SKM-1 treated with dmso at 0.1 percent for 144 hours (cell line): Measurements from ENCODE around the gene CCSER1.
"Not testable (repeated sequence)": the region's sequence is repeated elsewhere in the genome, so short reads cannot be mapped to it uniquely, and the experiment has no call there.

Experiments
- DNase-seq: peaks from one replicate; lab custom pipeline; 2025; ENCODE audit not compliant: unreplicated experiment; lab: John Stamatoyannopoulos, UW

The CCSER1 gene

GRCh38 chr4:90815569-90815968, 688.4 kb downstream of the CCSER1 start:
- no peak for DNase-seq

GRCh38 chr4:90816754-90817153, 689.6 kb downstream of the CCSER1 start:
- no peak for DNase-seq

- DNase-seq = no peak
Observed at GRCh38 chr4:90824266-90825150, 697.3 kb downstream of the CCSER1 start.

GRCh38 chr4:90825849-90826248, 698.7 kb downstream of the CCSER1 start:
- DNase-seq = no peak

DNA sequence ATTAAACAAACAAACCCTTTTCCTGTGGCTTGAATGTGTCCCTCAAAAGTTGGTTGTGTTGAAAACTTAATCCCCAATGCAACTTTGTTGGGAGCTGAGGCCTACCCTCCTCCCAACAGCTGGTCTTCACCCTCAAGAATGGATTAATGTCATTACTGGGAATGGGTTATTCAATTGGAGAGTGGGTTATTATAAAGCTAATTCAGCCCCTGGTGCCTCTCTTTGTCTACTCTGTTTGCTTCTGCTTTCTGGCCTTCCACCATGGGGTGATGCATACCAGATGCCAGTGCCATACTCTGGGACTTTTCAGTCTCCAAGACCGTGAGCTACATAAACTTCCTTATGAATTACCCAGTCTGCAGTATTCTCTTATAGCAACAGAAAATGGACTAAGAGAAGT, 706.5 kb downstream of the CCSER1 start:
- no peak for DNase-seq

DNA sequence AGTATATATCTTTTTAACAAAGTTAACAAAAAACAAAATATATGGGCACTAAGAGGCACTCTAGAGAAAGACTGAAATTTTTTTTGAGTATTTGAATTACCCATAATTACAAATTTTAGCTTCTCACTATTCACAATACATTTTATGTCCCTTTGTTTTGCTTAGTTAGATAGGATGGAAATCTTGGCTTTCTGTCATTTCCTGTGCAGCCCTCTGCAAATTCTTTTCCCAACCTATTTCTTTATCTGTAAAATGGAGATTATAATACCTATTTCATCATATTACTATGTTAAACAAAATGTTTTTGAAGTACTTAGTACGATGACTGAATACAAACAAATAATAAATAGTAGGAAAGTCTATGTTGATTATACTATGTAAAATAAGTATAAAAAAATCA, 710.0 kb downstream of the CCSER1 start:
- DNase-seq = no peak

DNA sequence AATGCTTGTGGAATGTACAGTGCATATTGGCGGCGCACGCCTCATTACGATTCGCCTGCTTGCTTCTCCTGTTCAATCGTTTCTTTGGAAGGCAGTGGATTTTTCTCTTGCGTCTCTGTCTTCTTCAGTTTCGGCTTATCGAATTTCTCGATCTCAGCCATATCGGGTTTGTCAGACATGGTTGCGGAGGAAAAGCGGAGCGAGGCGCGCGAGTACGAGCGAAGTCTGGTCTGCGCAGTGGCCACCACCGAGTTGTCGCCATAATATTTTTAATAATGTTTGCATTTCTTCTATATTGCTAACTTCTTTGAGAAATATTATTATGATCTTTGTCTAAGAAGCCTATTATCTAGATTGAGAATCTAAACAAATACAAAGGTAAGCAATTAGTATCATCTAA, 711.7 kb downstream of the CCSER1 start:
- not testable (repeated sequence) for DNase-seq

- no peak for DNase-seq
Observed at GRCh38 chr4:90840291-90840690, 713.1 kb downstream of the CCSER1 start.

DNA sequence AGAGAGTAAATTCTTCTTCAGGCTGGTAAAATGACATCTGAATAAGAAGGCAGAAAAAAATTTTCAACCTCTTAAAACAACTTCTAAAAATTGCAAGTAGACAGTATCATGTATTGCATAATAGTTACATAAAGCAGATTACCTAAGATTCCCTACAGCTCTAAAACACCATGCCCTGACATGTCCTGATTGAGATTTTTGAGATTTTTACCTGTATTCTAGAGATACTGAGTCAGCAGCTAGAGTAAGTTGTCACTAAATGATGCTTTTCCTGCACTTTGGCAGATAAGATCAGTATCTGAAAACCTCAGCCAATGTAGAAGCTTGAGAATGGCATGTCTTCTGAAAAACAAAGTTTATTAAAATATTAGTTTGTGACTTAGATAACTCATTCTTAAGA, 713.6 kb downstream of the CCSER1 start:
- no peak for DNase-seq

GRCh38 chr4:90841676-90842075, 714.5 kb downstream of the CCSER1 start:
- DNase-seq = no peak

DNA sequence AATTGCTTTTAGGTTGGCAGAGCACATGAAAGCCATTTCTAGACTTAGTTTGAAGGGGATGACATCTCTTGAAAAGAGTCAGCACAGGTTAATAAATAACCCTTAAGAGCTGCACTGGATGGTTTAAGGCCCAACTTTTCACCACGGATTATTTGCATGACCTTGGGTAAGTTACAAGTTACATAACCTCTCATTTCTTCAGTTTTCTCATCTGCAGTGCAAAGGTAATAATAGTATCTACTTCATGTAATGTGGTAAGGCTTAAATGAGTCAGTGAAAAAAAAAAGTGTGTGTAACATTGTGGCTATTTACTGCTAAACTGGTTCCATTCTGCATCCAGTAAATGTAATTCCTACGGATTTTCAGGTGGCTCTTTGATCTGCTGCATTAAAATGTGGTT, 715.8 kb downstream of the CCSER1 start:
- no peak for DNase-seq

DNA sequence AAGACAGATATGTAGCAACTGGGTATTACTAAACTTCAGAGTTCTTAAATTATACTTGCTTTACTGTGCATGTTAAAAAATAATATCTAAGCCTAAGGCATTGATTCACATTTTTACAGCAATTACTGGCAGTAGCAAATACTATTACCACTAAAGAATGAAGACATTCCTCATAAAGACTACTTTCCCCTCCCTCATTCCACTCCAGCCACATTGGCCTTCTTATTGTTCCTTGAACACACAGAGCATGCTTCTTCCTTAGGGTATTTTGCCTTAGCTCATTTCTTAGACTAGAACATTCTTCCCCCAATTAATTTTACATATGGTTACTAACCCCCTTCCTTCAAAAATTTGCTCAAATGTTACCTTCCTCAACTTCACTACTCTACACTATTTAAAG, 717.0 kb downstream of the CCSER1 start:
- no peak for DNase-seq

- DNase-seq = no peak
Observed at GRCh38 chr4:90845777-90846176, 718.6 kb downstream of the CCSER1 start.

- no peak for DNase-seq
Observed at GRCh38 chr4:90852237-90852636, 725.0 kb downstream of the CCSER1 start.

DNA sequence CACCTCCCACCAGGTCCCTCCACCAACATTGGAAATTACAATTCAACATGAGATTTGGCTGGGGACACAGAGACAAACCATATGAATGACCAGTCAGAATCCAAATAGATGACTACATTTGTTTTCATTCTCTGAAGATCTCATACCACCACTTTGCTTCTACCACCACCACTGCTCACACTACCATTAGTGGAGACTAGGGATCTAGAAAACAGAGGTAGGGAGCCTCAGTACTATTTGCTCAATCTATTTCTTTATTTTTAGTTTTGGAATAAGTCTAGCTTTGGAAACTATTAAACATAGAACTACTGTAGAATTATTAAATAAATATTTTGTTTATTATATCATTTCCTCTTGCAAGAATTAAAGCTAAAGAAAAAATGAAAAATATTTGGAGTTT, 727.9 kb downstream of the CCSER1 start:
- DNase-seq = no peak

GRCh38 chr4:90857081-90857820, 730.1 kb downstream of the CCSER1 start:
- DNase-seq = no peak

- DNase-seq = no peak
Observed at GRCh38 chr4:90875791-90876190, 748.6 kb downstream of the CCSER1 start.

- DNase-seq = no peak
Observed at GRCh38 chr4:90876296-90876695, 749.1 kb downstream of the CCSER1 start.

DNA sequence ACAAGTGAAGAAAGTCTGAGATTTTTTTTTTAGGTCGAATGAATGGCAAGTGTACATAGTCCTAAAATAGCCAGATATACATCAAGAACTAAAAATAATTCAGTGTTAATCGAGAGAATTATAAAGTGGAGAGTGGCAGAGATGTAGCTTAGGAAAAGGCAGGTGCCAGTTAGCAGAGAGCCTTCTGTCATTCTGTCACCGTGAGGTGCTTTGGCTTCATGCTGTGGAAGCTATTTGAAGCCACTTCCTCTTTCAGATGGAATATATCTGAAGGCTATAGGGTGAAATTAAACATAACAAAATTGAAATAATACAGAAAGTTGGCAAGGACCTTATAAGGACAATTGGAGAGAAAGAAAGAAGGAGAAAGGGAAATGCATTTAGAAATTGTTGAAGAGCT, 756.3 kb downstream of the CCSER1 start:
- DNase-seq = no peak

GRCh38 chr4:90888571-90888970, 761.4 kb downstream of the CCSER1 start:
- no peak for DNase-seq

DNA sequence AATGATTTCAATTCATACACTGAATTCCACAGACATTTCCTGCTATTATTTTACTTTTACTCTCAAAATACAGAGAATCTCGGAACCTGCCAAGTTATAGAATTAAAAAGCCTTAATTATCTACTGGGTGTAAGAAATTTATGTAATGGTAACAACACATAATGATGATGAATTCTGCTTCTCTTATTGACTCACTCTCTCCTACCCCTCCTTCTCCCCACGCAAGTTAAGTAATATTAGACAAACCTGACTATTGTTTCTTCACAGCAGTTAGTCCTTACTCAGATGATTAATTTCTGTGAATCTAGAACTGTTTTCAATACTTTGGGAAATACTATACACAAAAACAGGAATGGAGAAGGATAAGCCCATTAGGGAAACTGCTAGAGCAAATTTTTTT, 762.0 kb downstream of the CCSER1 start:
- no peak for DNase-seq

DNA sequence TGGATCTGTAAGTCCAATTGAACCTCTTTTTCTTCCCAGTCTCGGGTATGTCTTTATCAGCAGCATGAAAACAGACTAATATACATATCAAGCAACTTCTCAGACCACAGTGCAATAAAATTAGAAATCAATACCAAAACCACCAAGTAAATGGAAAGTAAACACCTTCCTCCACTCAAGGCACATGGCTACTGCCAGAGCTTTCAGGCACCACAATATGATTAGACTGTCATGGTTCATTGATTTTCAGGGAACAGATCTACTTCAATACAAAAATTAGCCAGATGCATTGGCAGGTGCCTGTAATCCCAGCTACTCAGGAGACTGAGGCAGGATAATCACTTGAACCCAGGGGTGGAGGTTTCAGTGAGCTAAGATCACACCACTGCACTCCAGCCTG, 776.2 kb downstream of the CCSER1 start:
- DNase-seq = not testable (repeated sequence)
